ENCODE measurements around the gene KMO. TPM values are rescaled to one million over a fixed set of nuclear protein-coding genes. Genes with fewer than 3 reads are reported as not detected.

KMO gene
- total and polyA plus RNA-seq, 2 experiments from 2014 or later, result 0.05 TPM; not detected in 1

DNA sequence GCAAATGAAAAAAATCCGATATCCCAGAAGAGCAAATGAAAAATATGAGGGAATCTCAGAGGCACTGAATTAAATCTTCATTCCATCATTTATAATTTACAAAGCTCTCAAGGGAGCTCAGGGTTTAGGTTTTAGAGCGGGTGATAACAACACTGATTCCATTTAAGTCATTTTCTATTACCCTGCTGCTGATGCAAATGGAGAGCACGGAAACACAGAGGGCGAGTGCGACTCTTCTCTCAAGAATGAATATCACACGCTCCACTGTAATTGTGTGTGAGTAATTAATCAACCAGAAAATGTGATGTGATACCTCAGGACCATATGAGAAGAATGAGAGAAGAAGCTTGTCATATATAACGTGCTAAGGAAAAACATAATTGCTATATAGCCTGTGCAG lies 85.2 kb downstream of the KMO start:
- H3K79me2 ChIP-seq (replicated peaks; ENCODE audit: insufficient read depth), result no peaks in the 10 kb centered on the region
- no peaks in the 10 kb centered on the region for H3K9me3 Mint-ChIP-seq
- no peaks in the 10 kb centered on the region for H3K4me1 ChIP-seq (ENCODE audit: insufficient read depth)
- H3K9me2 ChIP-seq (ENCODE audit: insufficient read depth), result no peaks in the 10 kb centered on the region
- no peak for ATAC-seq
- DNase-seq (ENCODE audit: low spot score), result no peak
- H3K36me3 Mint-ChIP-seq (ENCODE audit: low read depth), result no peaks in the 10 kb centered on the region
- peaks cover 6% of the 10 kb centered on the region for H3K27me3 Mint-ChIP-seq (ENCODE audit: insufficient read depth, low read depth, poor library complexity)
- H3K4me1 Mint-ChIP-seq, result no peaks in the 10 kb centered on the region
- no peaks in the 10 kb centered on the region for H3F3A ChIP-seq (replicated peaks; ENCODE audit: low read depth)
- H3K36me3 ChIP-seq (ENCODE audit: insufficient read depth), result no peaks in the 10 kb centered on the region
- H3K27ac Mint-ChIP-seq, result no peak overlapping the region
- no peak overlapping the region for H3K27ac ChIP-seq (ENCODE audit: low read depth)
- no peak overlapping the region for H3K4me3 Mint-ChIP-seq
- no peak overlapping the region for H3K4me2 ChIP-seq
- TF ChIP-seq EZH2 (IDR thresholded peaks at IDR 0.05; ENCODE audit: low read depth, unreplicated experiment) (no peak), ZNF331 (CRISPR knock-in tag; IDR thresholded peaks at IDR 0.05; ENCODE audit: low read depth) (no peak), ZNF114 (CRISPR knock-in tag; IDR thresholded peaks at IDR 0.05) (no peak), NANOG (IDR thresholded peaks at IDR 0.05; ENCODE audit: borderline replicate concordance) (no peak), CREB1 (CRISPR knock-in tag; IDR thresholded peaks at IDR 0.05; ENCODE audit: low read depth) (no peak), EZH2phosphoT487 (IDR thresholded peaks at IDR 0.05; ENCODE audit: unreplicated experiment) (no peak), JUNB (IDR thresholded peaks at IDR 0.05; ENCODE audit: unreplicated experiment) (no peak), STAT1 (IDR thresholded peaks at IDR 0.05; ENCODE audit: unreplicated experiment) (no peak), POLR2AphosphoS5 (IDR thresholded peaks at IDR 0.05; ENCODE audit: low read depth) (no peak)
- TF ChIP-seq, protein P1, sequence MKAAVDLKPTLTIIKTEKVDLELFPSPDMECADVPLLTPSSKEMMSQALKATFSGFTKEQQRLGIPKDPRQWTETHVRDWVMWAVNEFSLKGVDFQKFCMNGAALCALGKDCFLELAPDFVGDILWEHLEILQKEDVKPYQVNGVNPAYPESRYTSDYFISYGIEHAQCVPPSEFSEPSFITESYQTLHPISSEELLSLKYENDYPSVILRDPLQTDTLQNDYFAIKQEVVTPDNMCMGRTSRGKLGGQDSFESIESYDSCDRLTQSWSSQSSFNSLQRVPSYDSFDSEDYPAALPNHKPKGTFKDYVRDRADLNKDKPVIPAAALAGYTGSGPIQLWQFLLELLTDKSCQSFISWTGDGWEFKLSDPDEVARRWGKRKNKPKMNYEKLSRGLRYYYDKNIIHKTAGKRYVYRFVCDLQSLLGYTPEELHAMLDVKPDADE (IDR thresholded peaks at IDR 0.05), result no peak
- TF ChIP-seq, protein P2, sequence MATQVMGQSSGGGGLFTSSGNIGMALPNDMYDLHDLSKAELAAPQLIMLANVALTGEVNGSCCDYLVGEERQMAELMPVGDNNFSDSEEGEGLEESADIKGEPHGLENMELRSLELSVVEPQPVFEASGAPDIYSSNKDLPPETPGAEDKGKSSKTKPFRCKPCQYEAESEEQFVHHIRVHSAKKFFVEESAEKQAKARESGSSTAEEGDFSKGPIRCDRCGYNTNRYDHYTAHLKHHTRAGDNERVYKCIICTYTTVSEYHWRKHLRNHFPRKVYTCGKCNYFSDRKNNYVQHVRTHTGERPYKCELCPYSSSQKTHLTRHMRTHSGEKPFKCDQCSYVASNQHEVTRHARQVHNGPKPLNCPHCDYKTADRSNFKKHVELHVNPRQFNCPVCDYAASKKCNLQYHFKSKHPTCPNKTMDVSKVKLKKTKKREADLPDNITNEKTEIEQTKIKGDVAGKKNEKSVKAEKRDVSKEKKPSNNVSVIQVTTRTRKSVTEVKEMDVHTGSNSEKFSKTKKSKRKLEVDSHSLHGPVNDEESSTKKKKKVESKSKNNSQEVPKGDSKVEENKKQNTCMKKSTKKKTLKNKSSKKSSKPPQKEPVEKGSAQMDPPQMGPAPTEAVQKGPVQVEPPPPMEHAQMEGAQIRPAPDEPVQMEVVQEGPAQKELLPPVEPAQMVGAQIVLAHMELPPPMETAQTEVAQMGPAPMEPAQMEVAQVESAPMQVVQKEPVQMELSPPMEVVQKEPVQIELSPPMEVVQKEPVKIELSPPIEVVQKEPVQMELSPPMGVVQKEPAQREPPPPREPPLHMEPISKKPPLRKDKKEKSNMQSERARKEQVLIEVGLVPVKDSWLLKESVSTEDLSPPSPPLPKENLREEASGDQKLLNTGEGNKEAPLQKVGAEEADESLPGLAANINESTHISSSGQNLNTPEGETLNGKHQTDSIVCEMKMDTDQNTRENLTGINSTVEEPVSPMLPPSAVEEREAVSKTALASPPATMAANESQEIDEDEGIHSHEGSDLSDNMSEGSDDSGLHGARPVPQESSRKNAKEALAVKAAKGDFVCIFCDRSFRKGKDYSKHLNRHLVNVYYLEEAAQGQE (IDR thresholded peaks at IDR 0.05; ENCODE audit: unreplicated experiment), result no peak
- TF ChIP-seq, protein P3, sequence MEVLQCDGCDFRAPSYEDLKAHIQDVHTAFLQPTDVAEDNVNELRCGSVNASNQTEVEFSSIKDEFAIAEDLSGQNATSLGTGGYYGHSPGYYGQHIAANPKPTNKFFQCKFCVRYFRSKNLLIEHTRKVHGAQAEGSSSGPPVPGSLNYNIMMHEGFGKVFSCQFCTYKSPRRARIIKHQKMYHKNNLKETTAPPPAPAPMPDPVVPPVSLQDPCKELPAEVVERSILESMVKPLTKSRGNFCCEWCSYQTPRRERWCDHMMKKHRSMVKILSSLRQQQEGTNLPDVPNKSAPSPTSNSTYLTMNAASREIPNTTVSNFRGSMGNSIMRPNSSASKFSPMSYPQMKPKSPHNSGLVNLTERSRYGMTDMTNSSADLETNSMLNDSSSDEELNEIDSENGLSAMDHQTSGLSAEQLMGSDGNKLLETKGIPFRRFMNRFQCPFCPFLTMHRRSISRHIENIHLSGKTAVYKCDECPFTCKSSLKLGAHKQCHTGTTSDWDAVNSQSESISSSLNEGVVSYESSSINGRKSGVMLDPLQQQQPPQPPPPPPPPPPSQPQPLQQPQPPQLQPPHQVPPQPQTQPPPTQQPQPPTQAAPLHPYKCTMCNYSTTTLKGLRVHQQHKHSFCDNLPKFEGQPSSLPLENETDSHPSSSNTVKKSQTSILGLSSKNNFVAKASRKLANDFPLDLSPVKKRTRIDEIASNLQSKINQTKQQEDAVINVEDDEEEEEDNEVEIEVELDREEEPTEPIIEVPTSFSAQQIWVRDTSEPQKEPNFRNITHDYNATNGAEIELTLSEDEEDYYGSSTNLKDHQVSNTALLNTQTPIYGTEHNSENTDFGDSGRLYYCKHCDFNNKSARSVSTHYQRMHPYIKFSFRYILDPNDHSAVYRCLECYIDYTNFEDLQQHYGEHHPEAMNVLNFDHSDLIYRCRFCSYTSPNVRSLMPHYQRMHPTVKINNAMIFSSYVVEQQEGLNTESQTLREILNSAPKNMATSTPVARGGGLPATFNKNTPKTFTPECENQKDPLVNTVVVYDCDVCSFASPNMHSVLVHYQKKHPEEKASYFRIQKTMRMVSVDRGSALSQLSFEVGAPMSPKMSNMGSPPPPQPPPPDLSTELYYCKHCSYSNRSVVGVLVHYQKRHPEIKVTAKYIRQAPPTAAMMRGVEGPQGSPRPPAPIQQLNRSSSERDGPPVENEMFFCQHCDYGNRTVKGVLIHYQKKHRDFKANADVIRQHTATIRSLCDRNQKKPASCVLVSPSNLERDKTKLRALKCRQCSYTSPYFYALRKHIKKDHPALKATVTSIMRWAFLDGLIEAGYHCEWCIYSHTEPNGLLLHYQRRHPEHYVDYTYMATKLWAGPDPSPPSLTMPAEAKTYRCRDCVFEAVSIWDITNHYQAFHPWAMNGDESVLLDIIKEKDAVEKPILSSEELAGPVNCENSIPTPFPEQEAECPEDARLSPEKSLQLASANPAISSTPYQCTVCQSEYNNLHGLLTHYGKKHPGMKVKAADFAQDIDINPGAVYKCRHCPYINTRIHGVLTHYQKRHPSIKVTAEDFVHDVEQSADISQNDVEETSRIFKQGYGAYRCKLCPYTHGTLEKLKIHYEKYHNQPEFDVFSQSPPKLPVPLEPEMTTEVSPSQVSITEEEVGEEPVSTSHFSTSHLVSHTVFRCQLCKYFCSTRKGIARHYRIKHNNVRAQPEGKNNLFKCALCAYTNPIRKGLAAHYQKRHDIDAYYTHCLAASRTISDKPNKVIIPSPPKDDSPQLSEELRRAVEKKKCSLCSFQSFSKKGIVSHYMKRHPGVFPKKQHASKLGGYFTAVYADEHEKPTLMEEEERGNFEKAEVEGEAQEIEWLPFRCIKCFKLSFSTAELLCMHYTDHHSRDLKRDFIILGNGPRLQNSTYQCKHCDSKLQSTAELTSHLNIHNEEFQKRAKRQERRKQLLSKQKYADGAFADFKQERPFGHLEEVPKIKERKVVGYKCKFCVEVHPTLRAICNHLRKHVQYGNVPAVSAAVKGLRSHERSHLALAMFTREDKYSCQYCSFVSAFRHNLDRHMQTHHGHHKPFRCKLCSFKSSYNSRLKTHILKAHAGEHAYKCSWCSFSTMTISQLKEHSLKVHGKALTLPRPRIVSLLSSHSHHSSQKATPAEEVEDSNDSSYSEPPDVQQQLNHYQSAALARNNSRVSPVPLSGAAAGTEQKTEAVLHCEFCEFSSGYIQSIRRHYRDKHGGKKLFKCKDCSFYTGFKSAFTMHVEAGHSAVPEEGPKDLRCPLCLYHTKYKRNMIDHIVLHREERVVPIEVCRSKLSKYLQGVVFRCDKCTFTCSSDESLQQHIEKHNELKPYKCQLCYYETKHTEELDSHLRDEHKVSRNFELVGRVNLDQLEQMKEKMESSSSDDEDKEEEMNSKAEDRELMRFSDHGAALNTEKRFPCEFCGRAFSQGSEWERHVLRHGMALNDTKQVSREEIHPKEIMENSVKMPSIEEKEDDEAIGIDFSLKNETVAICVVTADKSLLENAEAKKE (CRISPR knock-in tag; IDR thresholded peaks at IDR 0.05), result no peak
- TF ChIP-seq, protein P4, sequence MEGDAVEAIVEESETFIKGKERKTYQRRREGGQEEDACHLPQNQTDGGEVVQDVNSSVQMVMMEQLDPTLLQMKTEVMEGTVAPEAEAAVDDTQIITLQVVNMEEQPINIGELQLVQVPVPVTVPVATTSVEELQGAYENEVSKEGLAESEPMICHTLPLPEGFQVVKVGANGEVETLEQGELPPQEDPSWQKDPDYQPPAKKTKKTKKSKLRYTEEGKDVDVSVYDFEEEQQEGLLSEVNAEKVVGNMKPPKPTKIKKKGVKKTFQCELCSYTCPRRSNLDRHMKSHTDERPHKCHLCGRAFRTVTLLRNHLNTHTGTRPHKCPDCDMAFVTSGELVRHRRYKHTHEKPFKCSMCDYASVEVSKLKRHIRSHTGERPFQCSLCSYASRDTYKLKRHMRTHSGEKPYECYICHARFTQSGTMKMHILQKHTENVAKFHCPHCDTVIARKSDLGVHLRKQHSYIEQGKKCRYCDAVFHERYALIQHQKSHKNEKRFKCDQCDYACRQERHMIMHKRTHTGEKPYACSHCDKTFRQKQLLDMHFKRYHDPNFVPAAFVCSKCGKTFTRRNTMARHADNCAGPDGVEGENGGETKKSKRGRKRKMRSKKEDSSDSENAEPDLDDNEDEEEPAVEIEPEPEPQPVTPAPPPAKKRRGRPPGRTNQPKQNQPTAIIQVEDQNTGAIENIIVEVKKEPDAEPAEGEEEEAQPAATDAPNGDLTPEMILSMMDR (conservative IDR thresholded peaks at IDR 0.05; ENCODE audit: low read depth in 2 of 2), result no peak
- H3K4me3 ChIP-seq, result no peak overlapping the region
- no peaks in the 10 kb centered on the region for H3K27me3 ChIP-seq (ENCODE audit: insufficient read depth)
- H2AFZ ChIP-seq, result no peak overlapping the region
- H4K20me1 ChIP-seq (replicated peaks; ENCODE audit: insufficient read depth), result 0 out of 2 replicates have a peak, but pooled peaks cover 5% of the 10 kb centered on the region

All from GM23338 (cell line).